Skin of body (tissue), 2 donors: Measurements from ENCODE around the gene TMPRSS2. TPM values are rescaled to one million over a fixed set of nuclear protein-coding genes. Genes with fewer than 3 reads are reported as not detected.

Source experiments
- DNase-seq: peaks from one replicate; lab custom pipeline; 2025; lab: John Stamatoyannopoulos, UW
- total RNA-seq: library from RNA; depleted of rRNA; stranded (reverse); fragments of >200 nt; gene quantifications from one replicate; pipeline ENCODE4 v1.2.3, GENCODE V29; 2014

TMPRSS2 gene
- 0.69 TPM for total RNA-seq

DNA sequence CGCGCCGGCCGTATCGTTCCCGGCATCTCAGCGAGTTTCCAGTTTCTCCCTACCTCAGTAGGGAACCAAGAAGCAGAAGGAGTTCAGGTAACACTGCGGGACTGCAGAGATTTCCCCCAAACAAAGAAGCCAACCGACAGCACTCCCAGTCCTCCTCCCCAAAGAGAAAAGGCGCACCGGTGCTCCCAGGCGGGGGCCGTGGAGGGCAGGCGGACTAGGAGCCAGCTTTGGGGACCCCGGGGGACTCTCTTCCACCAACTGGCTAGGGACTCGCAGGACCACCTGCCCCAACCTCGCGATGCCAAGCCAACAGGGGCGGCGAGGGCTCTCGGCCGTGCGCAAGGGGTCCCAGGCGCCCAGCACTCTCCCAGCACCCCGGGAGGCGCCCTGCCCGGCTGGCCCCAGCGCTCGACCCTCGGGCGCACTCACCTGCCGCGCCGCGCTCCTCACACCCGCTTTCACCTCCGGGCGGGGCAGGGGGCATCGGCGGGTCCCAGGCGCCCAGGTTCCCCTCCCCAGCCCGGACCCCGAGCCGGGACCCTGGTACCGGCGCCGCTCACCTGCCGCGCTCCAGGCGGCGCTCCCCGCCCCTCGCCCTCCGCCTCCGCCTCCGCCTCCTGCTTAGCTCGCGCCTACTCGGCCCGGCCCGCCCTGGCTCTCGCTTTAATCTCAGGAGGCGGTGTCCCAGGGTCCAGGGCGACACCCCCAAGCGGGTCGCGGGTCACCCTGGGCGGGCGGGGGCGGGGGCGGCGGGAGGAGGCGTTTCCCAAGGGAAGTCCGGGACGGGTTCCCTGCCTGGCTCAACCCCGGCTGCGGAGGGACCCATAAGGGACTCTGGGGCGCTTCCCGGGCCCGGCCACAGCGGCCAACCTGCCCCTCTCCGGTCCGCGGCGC, at the start of gene TMPRSS2:
TMPRSS2 (minus strand) TSS at position 638 of the 894 bp plus-strand sequence. CDS start 10,025 bp downstream, outside the sequence.
- DNase-seq: no peak

DNA sequence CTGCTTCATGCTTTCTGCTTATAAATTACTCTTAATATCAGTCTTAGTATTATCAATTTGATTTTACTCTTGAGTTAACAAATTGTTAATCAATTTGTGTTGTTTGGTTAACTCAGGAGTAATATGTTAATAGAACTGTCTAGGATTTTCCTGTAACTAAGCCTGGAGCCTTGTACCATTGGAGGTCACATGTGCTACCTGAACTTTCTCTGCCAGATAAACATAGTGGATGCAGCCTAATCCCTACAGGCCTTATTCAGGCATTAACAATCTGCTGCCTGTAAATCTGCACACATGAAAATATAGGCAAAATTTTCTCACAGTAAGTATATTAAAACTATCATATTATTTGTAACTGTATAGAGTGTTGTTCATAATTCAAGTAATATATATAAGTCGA, 47.1 kb upstream of the TMPRSS2 start:
- DNase-seq: no peak

DNA sequence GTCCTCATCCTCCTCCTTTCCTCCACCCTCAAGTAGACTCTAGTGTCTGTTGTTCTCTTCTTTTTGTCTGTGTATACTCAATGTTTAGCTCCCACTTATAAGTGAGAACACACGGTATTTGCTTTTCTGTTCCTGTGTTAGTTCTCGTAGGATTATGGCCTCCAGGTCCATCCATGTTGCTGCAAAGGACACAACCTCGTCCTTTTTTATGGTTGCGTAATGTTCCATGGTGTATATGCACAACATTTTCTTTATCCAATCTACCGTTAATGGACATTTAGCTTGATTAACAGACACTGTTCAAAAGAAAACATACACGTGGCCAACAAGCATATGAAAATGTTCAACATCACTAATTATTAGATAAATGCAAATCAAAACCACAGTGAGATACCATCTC, 44.3 kb upstream of the TMPRSS2 start:
- no peak for DNase-seq

DNA sequence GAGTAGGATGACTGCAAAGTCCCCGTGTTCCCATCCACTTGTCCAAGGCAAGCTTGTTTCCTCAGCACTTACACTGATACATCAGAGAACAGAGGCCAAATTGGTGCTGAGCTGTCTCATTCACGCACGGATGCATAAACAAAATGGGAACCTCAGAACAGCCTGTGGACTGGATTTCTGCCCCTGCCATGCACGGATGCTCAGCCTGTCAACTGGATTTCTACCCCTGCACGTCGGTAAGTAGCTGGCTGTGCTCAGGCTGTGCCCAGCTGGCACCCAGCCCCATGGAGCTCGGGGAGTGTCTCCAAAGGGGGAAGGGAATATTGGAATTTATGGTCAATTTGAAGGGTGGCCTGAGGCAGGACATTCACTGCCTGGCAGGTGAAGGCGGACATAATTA, 40.8 kb upstream of the TMPRSS2 start:
- no peak for DNase-seq

DNA sequence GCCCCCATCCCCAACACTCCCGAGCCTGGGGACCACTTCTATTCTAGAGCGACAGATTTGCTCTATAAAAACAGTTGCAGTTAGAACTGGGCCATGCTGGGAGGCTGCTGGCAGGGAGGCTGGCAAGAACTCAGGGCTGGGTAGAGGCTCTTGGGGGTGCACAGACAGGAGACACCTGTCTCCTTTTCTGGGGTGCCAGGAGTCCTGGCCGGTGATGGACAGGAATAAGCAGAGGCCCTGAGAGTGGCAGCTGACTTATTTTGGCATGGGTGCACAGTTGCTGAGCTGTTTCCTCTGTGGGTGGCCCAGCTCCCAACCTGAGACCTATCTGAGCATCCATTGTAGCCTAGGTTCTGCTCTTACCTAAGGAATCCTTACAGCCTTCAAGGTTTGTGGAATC, 39.2 kb upstream of the TMPRSS2 start:
- DNase-seq: no peak

DNA sequence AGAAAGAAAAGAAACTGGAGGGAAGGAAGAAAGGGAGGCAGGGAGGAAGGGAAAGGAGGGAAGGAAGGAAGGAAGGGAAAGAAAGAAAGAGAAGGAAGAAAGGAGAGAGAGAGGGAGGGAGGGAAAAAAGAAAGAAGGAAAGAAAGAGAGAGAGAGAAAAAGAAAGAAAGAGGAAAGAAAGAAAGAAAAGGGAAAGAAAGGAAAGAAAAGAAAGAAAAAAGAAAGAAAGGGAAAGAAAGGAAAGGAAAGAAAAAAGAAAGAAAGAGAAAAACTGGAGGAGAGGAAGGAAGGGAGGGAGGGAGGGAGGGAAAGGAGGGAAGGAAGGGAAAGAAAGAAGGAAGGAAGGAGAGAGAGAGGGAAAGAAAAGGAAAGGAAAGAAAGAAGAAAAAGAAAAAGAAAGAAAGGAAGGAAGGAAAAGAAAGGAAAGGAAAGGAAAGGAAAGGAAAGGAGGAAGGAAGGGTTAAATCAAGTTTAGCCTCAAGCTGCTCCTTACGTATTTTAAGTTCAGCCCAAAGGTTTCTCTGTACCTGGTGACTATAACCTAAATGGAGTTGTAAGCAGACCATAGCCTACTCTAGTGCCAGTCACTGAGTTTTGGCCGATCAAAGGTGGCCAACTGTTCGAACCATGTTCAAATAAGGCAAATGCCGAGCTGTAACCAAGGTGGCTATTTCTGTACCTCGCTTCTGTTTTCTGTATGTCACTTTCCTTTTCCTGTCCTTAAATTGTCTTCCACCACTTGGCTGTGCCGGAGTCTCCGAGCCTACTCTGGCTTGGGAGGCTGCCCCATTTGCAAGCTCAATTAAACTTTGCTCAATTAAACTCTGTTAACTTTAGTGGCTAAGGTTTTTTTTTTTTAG, 37.8 kb upstream of the TMPRSS2 start:
- no peak for DNase-seq

DNA sequence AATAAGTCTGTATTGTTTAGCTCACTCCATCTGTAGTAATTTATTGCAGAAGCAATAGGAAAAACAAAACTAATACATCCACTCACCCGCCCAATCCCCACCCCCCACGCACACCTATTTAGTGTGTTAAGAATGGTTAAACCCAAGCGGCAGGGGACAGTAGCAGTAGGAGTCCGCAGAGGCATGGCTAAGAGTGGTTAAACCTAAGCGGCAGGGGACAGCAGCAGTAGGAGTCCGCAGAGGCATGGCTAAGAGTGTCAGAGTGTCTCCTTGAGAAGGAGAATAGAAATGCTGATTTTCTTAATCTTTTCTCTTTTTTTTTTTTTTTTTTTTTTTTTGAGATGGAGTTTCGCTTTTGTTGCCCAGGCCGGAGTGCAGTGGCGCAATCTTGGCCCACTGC, 34.8 kb upstream of the TMPRSS2 start:
- DNase-seq: no peak

DNA sequence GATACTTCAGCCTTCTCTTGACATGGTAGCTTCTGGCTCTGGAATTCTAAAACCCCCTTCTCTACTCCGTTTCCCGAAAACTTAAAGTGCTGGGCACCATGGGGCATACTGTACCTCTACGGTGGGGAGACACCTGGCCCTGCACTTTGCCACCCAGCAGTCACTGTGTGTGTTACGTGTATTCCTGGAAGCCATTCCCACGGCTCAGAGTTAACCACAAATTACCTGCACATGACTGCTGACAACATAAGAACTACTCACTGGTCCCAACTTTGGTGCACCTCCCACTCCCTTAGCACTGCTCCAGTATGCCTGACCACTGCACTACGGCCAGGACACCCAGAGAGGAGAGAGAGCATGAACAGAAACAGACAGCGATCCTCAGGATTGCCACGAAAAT, 29.4 kb upstream of the TMPRSS2 start:
- no peak for DNase-seq

DNA sequence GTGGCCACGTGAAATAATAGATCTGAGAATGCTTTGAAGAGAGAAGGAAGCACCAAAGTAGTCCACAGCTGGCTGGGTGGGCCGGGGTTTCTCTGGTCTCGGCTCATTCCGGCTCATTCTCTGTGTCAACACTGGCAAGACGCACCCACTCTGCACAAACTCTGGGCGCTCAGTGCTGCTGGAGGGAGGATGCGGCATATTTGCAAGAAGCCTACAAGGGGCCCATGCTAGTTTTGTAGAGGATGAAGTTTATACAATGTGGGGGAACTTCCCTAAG, 28.8 kb upstream of the TMPRSS2 start:
- no peak for DNase-seq

DNA sequence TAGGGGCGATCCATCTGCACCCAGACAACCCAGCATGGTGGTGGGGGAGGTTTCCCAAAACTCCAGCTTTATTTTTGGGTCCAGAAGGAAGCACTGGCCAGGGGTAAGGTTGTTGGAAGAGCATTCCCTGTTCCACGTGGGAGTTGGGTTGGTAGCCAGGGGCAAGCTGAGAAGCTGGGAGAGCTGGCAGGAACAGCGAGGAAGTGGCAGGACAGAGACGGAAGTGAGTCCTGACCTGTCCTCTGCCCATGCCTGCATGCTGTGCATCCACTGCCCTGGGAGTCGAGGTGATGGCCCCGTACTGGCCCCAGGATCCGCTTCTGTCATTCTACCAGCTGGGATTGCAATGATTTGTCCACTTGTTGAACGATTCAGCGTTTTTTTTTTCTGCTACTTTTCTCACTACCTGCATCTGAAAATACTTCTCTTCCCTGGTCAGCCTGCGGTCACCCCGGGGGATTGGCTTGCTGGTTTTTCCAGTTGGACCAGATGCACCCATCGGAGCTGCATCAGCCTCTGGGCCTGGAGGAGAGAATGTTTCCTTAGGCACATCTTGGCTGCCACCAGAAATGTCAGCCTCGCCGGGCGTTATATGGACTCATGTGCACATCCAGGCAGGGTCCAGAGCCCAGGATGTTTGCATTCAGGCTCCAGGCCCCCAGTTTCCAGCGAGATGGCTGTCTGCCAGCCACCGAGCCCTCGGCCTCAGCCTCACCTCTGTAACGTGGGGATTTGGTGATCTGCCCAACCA, 28.3 kb upstream of the TMPRSS2 start:
- DNase-seq: no peak

DNA sequence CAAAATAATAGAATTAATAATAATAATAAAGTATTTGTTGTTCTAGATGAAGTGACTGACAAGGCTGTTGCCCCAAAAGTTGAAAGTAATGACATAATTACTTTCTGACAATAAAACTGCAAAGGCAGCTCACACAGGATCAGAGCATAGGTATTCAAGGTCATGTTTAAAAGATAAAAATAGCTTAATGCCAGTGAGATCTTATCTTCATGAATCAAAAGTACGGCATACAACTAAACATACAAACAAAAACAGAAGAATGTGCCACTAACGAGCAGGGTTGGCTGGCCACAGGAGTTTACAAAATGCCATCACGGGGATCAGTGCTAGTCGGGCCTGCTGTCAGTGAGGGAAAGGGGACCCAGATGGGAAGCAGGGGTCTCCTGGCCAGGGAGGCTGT, 22.4 kb upstream of the TMPRSS2 start:
- DNase-seq: no peak

DNA sequence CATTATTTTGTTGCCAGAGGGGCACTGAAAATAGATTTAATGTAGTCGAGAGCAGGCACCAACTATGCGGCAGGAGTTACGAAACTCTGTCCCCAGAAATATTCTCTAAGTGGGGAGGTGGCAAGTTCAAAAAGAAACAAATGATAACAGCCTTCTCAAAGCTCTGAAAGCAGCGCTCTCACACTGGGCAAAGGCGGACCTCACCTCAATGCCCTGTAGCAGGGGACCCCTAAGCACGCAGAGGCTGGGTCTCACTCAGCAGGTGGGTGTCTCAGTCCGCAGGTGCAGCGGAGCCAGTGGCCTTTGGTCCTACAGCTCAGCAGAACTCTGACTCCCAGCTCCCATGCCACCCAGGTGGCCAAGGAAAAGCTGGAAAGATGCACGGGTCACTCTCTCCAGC, 21.8 kb upstream of the TMPRSS2 start:
- no peak for DNase-seq

DNA sequence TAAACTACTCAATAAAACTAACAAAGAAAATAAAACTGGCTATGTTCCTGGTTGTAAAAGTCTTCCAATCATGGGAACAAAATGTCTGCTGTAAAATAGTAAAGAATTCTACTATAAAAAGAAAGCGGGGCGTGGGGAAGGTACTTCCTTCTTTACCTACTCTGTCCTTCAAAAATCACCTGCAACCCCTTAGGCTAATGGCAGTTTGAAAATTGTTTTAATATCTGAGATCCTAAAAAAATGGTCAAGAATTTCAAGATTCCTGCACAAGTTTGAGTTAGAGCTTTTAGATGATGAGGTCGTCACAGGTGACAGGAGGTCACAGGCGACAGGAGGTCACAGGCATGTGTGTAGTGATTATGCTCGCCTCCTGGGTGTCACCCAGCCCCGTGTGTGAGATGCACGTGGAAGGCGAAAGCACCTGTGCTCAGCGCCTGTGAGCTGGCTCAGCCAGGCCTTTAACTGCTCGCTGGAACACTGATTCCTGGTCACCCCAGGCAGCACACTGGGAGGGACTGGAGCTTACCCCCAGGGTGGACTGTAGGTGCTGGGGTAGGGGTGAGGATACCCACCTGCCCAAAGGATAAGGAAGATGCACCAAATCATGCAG, 18.6 kb upstream of the TMPRSS2 start:
- DNase-seq: no peak

DNA sequence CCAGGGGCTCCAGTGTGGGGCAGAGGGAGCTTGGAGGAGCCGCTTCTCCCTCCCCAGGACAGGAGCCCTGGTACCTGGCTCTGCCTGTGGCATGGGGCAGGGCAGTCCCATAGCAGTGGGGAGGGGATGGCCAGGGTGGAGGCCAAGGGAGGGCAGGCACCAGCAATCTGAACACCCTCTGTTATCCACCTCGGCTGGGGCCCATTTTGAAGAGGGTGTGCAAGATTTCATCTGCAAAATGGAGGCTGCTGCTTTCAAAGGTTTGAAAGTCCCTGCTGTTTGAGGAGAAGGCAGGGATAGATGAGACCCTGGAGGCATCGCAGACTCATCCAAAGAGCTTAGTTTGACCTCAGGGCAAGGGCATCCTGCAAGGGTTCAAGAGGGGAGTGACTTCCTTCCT, 15.2 kb upstream of the TMPRSS2 start:
- DNase-seq: no peak

DNA sequence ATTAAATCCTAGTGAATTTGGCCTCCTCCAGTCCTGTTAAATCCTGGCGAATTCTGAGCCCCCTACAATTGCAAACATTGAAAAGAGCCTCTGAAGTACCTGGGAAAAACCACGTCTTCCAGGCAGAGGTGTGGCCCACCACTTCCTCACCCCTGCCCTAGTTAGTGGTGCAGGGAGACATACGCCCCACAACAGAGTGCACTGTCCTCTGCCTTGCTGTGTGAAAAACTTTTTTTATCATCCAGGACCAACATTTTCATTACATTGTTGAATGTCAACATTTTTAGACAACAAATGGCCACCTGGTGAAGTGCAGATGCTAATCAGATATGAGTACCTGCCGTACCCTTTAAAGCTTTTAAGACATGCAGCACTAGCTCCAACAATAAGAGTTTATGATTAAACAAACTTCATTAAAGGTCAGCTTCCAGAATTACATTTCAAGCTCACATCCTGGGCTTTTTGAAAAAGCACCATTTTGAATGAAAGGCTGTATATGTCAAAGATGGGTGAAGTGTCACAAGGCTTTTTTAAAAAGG, 13.6 kb upstream of the TMPRSS2 start:
- no peak for DNase-seq

DNA sequence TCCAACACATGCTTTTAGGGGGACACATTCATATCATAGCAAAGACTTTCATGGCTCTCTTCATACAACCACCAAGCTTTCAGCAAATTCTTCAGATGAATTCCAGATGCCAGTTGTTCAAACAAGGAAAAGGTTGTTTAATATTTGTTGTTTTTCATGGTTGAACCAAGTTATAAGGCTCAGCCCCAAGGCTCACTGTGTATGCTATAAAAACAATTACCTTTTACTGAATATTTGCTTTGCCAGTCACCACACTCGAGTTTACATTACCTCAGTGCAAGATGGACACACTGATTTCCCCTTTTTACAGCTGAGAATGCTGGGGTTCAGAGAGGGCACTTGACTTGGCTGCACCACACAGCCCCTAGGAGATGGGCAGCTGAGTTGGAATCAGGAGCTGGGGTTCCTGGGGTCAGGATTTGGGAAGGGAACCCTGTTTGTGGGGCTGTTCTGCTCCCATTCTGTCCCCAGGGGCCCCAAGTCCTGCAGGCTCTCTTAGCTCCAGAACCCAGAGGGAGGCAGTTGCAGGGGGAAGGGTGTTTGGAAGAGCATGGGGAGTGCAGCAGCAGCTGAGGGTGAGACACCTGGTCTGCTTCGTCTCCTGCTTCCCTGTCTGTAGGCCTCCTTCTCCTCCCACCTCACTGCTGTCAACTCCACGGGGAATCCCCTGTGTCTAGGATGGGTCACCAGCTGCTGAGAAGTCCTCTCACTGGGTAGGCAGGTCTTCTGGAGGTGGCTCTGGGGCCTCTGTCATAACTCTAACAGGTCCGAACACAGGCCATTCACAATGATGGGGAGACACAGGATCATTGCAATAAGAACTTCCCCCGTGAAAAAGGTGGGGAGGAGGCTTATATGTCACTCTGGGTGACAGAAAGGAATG, 12.8 kb upstream of the TMPRSS2 start:
- DNase-seq: no peak

DNA sequence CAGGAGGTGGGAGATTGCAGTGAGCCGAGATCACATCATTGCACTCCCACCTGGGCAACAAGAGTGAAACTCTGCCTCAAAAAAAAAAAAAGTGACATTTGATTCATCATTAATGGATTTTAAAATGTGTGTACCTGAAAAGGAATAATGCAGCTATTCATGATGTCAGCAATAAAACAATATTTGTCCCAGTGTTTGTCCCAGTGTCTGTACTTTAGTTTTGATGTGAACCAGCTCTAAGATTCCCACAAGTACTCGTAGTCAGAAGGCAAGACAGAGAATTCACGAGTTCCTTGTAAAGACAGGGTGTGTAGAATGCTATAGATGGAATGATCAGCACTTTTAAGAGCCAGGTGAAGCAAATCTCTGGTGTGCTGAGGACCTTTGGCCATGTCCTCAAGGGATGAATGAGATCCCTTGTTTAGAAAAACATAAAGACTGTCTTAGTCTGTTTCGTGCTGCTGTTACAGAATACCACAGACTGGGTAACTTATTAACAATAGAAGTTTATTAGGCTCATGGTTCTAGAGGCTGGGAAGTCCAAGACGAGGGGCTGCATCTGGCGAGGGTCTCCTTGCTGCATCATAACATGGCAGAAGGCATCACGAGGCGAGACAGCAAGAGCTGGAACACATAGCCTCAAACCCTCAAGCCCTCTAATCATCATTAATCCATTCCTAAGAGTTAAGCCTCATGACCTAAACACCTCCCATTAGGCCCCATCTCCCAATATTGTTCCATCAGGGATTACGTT, 12.0 kb upstream of the TMPRSS2 start:
- DNase-seq: no peak

DNA sequence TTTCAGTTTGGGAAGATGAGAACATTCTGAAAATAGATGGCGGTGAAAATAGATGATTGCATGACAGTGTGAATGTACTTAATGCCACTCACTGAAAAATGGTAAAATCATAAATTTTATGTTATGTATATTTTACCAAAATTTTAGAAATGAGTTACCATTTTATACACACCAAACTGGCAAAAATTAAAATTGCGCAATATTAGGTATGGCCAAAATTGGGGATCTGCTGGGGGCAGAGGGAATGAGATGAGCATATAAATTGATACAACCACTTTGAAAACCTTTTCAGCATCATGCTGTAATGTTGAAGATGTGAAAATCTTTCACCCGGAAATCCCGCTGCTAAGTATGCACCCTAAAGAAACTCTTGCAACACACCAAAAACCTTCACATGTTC, 10.8 kb upstream of the TMPRSS2 start:
- no peak for DNase-seq

DNA sequence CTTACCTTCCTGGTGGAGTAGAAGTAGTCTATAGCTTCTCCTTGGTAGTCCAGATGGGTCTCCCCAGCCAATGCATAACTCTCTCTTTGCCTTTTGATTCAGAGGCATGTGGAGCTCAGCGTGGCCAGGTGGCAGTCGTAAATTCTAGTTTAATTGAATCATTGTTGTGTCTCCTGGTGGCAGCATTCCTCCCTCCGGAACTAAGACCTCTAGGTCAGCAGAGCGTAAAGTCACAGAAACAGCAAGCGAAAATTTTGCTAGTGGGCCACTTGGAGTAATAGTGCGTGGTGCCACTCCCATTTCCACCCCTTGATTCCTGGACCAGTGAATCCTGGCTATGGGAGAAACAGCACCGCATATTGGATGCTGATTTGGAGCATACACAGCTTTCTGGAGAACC, 3.9 kb upstream of the TMPRSS2 start:
- no peak for DNase-seq

DNA sequence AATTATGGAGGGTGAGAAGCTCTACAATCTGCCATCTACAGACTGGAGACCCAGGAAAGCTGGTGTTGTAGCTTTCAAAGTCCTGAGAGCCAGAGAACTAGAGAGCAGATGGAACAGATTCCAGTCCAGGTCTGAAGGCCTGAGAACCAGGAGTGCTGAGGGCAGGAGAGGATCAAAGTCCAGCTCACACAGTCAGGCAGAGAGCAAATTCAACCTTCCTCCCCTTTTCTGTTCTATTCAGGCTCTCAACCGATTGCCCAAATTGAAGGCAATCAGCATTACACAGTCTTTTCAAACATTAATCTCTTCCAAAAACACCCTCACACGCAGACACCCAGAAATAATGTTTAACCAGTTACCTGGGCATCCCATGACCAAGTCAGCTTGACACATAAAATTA, 2.5 kb upstream of the TMPRSS2 start:
- no peak for DNase-seq
